Ishikawa (cell line): Measurements from ENCODE around the gene COL2A1.

Experiments
- CEBPB ChIP-seq: IDR thresholded peaks from 2 replicates; pipeline ENCODE4 v1.6.1; 2012
- CREB1 ChIP-seq: IDR thresholded peaks from 2 replicates; pipeline ENCODE4 v1.6.1; 2012; ENCODE audit warnings: low read depth
- EGR1 ChIP-seq: IDR thresholded peaks from 2 replicates; pipeline ENCODE4 v1.6.1; 2012
- EP300 ChIP-seq: IDR thresholded peaks from 2 replicates; pipeline ENCODE4 v1.6.1; 2012; ENCODE audit warnings: borderline replicate concordance
- RAD21 ChIP-seq: IDR thresholded peaks from 2 replicates; pipeline ENCODE4 v1.6.1; 2012; ENCODE audit warnings: low read depth
- TAF1 ChIP-seq: IDR thresholded peaks from 2 replicates; pipeline ENCODE4 v1.6.1; 2012; ENCODE audit warnings: low read depth, mild to moderate bottlenecking
- TCF12 ChIP-seq: IDR thresholded peaks from 2 replicates; pipeline ENCODE4 v1.6.1; 2012; ENCODE audit warnings: low read depth
- TEAD4 ChIP-seq: IDR thresholded peaks from 2 replicates; pipeline ENCODE4 v1.6.1; 2012
- YY1 ChIP-seq: IDR thresholded peaks from 2 replicates; pipeline ENCODE4 v1.6.1; 2012; ENCODE audit warnings: low read depth
- ZBTB7A ChIP-seq: IDR thresholded peaks from 2 replicates; pipeline ENCODE4 v1.6.1; 2012; ENCODE audit warnings: low read depth
- TF ChIP-seq, protein P1 (sequence below): IDR thresholded peaks from 2 replicates; pipeline ENCODE4 v1.6.1; 2012; ENCODE audit warnings: low read depth, mild to moderate bottlenecking
- TF ChIP-seq, protein P2 (sequence below): IDR thresholded peaks from 2 replicates; pipeline ENCODE4 v1.6.1; 2012

DNA sequence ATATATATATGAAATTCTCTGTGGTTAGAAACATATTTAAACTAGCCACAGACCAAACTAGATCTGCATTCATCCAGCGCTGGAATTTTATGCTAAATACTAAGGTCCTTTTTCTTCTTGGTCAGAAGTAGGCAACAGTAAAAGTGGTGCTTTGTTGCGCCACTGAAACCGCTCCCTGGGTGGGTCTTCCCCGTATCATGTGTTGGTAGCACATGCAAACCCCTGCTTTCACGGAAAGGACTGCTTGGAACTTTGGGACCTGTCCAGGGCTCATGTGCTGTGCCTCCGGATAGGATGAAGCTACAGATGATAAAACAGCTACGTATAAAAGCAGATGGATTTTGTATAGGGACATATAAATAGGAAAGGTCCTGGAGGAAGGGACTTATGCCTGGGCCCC, 40.1 kb upstream of the COL2A1 start:
- TF ChIP-seq RAD21 (no peak), EP300 (no peak), TCF12 (no peak), CEBPB (no peak), CREB1 (no peak), EGR1 (no peak), TEAD4 (no peak), TAF1 (no peak), YY1 (no peak), ZBTB7A (no peak)
- TF ChIP-seq, protein P1, sequence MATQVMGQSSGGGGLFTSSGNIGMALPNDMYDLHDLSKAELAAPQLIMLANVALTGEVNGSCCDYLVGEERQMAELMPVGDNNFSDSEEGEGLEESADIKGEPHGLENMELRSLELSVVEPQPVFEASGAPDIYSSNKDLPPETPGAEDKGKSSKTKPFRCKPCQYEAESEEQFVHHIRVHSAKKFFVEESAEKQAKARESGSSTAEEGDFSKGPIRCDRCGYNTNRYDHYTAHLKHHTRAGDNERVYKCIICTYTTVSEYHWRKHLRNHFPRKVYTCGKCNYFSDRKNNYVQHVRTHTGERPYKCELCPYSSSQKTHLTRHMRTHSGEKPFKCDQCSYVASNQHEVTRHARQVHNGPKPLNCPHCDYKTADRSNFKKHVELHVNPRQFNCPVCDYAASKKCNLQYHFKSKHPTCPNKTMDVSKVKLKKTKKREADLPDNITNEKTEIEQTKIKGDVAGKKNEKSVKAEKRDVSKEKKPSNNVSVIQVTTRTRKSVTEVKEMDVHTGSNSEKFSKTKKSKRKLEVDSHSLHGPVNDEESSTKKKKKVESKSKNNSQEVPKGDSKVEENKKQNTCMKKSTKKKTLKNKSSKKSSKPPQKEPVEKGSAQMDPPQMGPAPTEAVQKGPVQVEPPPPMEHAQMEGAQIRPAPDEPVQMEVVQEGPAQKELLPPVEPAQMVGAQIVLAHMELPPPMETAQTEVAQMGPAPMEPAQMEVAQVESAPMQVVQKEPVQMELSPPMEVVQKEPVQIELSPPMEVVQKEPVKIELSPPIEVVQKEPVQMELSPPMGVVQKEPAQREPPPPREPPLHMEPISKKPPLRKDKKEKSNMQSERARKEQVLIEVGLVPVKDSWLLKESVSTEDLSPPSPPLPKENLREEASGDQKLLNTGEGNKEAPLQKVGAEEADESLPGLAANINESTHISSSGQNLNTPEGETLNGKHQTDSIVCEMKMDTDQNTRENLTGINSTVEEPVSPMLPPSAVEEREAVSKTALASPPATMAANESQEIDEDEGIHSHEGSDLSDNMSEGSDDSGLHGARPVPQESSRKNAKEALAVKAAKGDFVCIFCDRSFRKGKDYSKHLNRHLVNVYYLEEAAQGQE, result no peak
- TF ChIP-seq, protein P2, sequence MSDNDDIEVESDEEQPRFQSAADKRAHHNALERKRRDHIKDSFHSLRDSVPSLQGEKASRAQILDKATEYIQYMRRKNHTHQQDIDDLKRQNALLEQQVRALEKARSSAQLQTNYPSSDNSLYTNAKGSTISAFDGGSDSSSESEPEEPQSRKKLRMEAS, result no peak
